Limb (tissue), 2 donors: ENCODE results near the gene APP.
"Not testable (repeated sequence)": the region's sequence is repeated elsewhere in the genome, so short reads cannot be mapped to it uniquely, and the experiment has no call there.

Experiments
- DNase-seq, 2 donors: peaks; one replicate each; pipeline ENCODE4 v3.0.0-alpha.2; 2016; ENCODE audit errors: extremely low spot score in 2 of 2

APP gene

GRCh38 chr21:26023406-26023805, 147.2 kb downstream of the APP start:
- not testable (repeated sequence) for DNase-seq

GRCh38 chr21:26022598-26023337, 147.8 kb downstream of the APP start:
- not testable (repeated sequence) for DNase-seq

- no peak for DNase-seq
Observed at GRCh38 chr21:26020510-26020909, 150.1 kb downstream of the APP start.

GRCh38 chr21:26020081-26020480, 150.5 kb downstream of the APP start:
- DNase-seq: no peak

- no peak for DNase-seq
Observed at GRCh38 chr21:26019236-26019635, 151.3 kb downstream of the APP start.

- DNase-seq: no peak
Observed at GRCh38 chr21:26013970-26014369, 156.6 kb downstream of the APP start.

GRCh38 chr21:26012482-26012881, 158.1 kb downstream of the APP start:
- not testable (repeated sequence) for DNase-seq

GRCh38 chr21:26011292-26011940, 159.2 kb downstream of the APP start:
- DNase-seq: no peak

- DNase-seq: no peak
Observed at GRCh38 chr21:26007951-26008498, 162.5 kb downstream of the APP start.

- DNase-seq: no peak
Observed at GRCh38 chr21:26005464-26005863, 165.1 kb downstream of the APP start.

- DNase-seq: no peak
Observed at GRCh38 chr21:26003404-26003803, 167.2 kb downstream of the APP start.

- no peak for DNase-seq
Observed at GRCh38 chr21:26001356-26001755, 169.2 kb downstream of the APP start.

GRCh38 chr21:25999921-26000582, 170.5 kb downstream of the APP start:
- DNase-seq: no peak

- no peak for DNase-seq
Observed at GRCh38 chr21:25997788-25998611, 172.6 kb downstream of the APP start.

GRCh38 chr21:25995278-25995677, 175.3 kb downstream of the APP start:
- no peak for DNase-seq

GRCh38 chr21:25994758-25995163, 175.8 kb downstream of the APP start:
- DNase-seq: no peak

GRCh38 chr21:25988738-25989137, 181.8 kb downstream of the APP start:
- no peak for DNase-seq

GRCh38 chr21:25987531-25987930, 183.0 kb downstream of the APP start:
- DNase-seq: no peak

GRCh38 chr21:25986928-25987327, 183.6 kb downstream of the APP start:
- no peak for DNase-seq

- no peak for DNase-seq
Observed at GRCh38 chr21:25985990-25986389, 184.6 kb downstream of the APP start.

GRCh38 chr21:25984538-25984937, 186.0 kb downstream of the APP start:
- no peak for DNase-seq
